Mesenchymal stem cell (in vitro differentiated cells and primary cell): Measurements from ENCODE around the gene MYT1.
"Not testable (repeated sequence)": the region's sequence is repeated elsewhere in the genome, so short reads cannot be mapped to it uniquely, and the experiment has no call there.

ENCODE experiments used
- DNase-seq: peaks from one replicate; pipeline ENCODE4 v3.0.0-alpha.2; 2013
- H2AFZ ChIP-seq: one replicate; pipeline ENCODE4 v1.6.1; 2013; ENCODE audit warnings: low read depth, mild to moderate bottlenecking, control low read depth, inconsistent platforms, low read length, moderate library complexity
- H2AK5ac ChIP-seq: 2 replicates; pipeline ENCODE4 v1.6.1; 2013; ENCODE audit warnings: low read length, moderate library complexity, mild to moderate bottlenecking, inconsistent platforms; ENCODE audit not compliant: severe bottlenecking
- H2BK120ac ChIP-seq: one replicate; pipeline ENCODE4 v1.6.1; 2013; ENCODE audit warnings: low read depth, mild to moderate bottlenecking, inconsistent platforms, low read length, moderate library complexity
- H2BK12ac ChIP-seq, 2 experiments: one replicate each; pipeline ENCODE4 v1.6.1; 2013; ENCODE audit warnings: inconsistent platforms in 2 of 2, low read length in 2 of 2, mild to moderate bottlenecking in 2 of 2, moderate library complexity in 2 of 2, control low read depth in 1 of 2
- H2BK15ac ChIP-seq: one replicate; pipeline ENCODE4 v1.6.1; 2013; ENCODE audit warnings: mild to moderate bottlenecking, low read depth, inconsistent platforms; ENCODE audit not compliant: poor library complexity, severe bottlenecking
- H2BK5ac ChIP-seq: 2 replicates; pipeline ENCODE4 v1.6.1; 2013; ENCODE audit warnings: low read depth, mild to moderate bottlenecking, low read length, control low read depth, inconsistent platforms; ENCODE audit not compliant: poor library complexity, severe bottlenecking
- H3K14ac ChIP-seq, 2 experiments: one replicate each; pipeline ENCODE4 v1.6.1; 2013; ENCODE audit warnings: inconsistent platforms in 2 of 2, low read length in 2 of 2, control low read depth in 1 of 2, mild to moderate bottlenecking in 1 of 2, moderate library complexity in 1 of 2
- H3K18ac ChIP-seq, 2 experiments: one replicate each; pipeline ENCODE4 v1.6.1; 2013; ENCODE audit warnings: inconsistent platforms in 2 of 2, low read length in 2 of 2, control low read depth in 1 of 2, low read depth in 1 of 2, mild to moderate bottlenecking in 1 of 2
- H3K23ac ChIP-seq, 2 experiments: one replicate each; pipeline ENCODE4 v1.6.1; 2013; ENCODE audit warnings: inconsistent platforms in 2 of 2, low read length in 2 of 2, mild to moderate bottlenecking in 2 of 2, moderate library complexity in 2 of 2, control low read depth in 1 of 2
- H3K27ac ChIP-seq: 2 replicates; pipeline ENCODE4 v1.5.1; 2013; ENCODE audit warnings: mild to moderate bottlenecking, moderate library complexity, low read length, control low read depth, inconsistent platforms; ENCODE audit not compliant: poor library complexity, severe bottlenecking
- H3K27me3 ChIP-seq, 2 experiments: 2 replicates each; pipeline versions ENCODE4 v1.6.1 to v1.7.0; 2013; ENCODE audit warnings: low read length in 2 of 2, mild to moderate bottlenecking in 2 of 2, moderate library complexity in 2 of 2, control low read depth in 1 of 2, inconsistent platforms in 1 of 2; ENCODE audit not compliant: control insufficient read depth in 1 of 2, insufficient read depth in 1 of 2
- H3K36me3 ChIP-seq, 2 experiments: 2 replicates each; pipeline versions ENCODE4 v1.6.1 to v1.7.0; 2013; ENCODE audit warnings: low read length in 2 of 2, control low read depth in 1 of 2, inconsistent platforms in 1 of 2, low read depth in 1 of 2, mild to moderate bottlenecking in 1 of 2; ENCODE audit not compliant: insufficient read depth in 2 of 2, control insufficient read depth in 1 of 2
- H3K4ac ChIP-seq, 2 experiments: one replicate each; pipeline ENCODE4 v1.6.1; 2013; ENCODE audit warnings: inconsistent platforms in 2 of 2, low read length in 2 of 2, mild to moderate bottlenecking in 2 of 2, moderate library complexity in 2 of 2, control low read depth in 1 of 2, low read depth in 1 of 2
- H3K4me1 ChIP-seq: 2 replicates; pipeline ENCODE4 v1.6.1; 2013; ENCODE audit warnings: low read depth, low read length, control low read depth; ENCODE audit not compliant: control insufficient read depth, insufficient read depth
- H3K4me2 ChIP-seq: 2 replicates; pipeline ENCODE4 v1.6.1; 2013; ENCODE audit warnings: low read length, mild to moderate bottlenecking, inconsistent platforms; ENCODE audit not compliant: poor library complexity, severe bottlenecking
- H3K4me3 ChIP-seq, 2 experiments: 2 replicates each; pipeline versions ENCODE4 v1.5.1 to v1.7.0; 2013; ENCODE audit warnings: low read length in 2 of 2, mild to moderate bottlenecking in 2 of 2, control low read depth in 1 of 2, low read depth in 1 of 2; ENCODE audit not compliant: insufficient read depth in 1 of 2
- H3K79me1 ChIP-seq: replicated peaks from 2 replicates; pipeline ENCODE4 v1.6.1; 2013; ENCODE audit warnings: mild to moderate bottlenecking, control low read depth, low read length, inconsistent platforms; ENCODE audit not compliant: poor library complexity, severe bottlenecking
- H3K9ac ChIP-seq: 2 replicates; pipeline ENCODE4 v1.7.0; 2013; ENCODE audit warnings: mild to moderate bottlenecking, low read length, moderate library complexity
- H3K9me3 ChIP-seq: 2 replicates; pipeline ENCODE4 v1.7.0; 2013; ENCODE audit warnings: mild to moderate bottlenecking, low read length; ENCODE audit not compliant: control insufficient read depth
- H4K8ac ChIP-seq: one replicate; pipeline ENCODE4 v1.6.1; 2013; ENCODE audit warnings: inconsistent platforms, mild to moderate bottlenecking, low read length, moderate library complexity
- H4K91ac ChIP-seq: one replicate; pipeline ENCODE4 v1.6.1; 2013; ENCODE audit warnings: mild to moderate bottlenecking, low read length, inconsistent platforms
- WGBS: methylation state at CpG from one replicate; pipeline ENCODE4 v1.1.7; 2013; ENCODE audit warnings: mixed read lengths; 5-methylcytosine and 5-hydroxymethylcytosine counted together

The MYT1 gene

GRCh38 chr20:64186071-64186598 lies 21.9 kb downstream of the MYT1 start:
- Histone ChIP-seq H2BK120ac (no peak overlapping the region), H3K4me2 (no peak overlapping the region), H2AK5ac (no peak overlapping the region), H2BK5ac (no peak overlapping the region), H3K23ac (no peak overlapping the region), H3K4me3 (no peak overlapping the region), H3K36me3 (no peaks in the 10 kb centered on the region), H2BK15ac (no peak overlapping the region), H3K4ac (no peak overlapping the region), H2BK12ac (no peak overlapping the region), H4K8ac (no peak overlapping the region), H3K18ac (no peak overlapping the region), H3K79me1 (no peaks in the 10 kb centered on the region), H3K4me1 (peaks cover 14% of the 10 kb centered on the region), H4K91ac (no peak overlapping the region), H3K14ac (no peak overlapping the region), H3K27me3 (peaks cover 8 to 31% of the 10 kb centered on the region in 2 experiments), H3K9ac (no peak overlapping the region), H3K27ac (no peak overlapping the region), H3K9me3 (no peaks in the 10 kb centered on the region), H2AFZ (no peak overlapping the region)
- DNase-seq, result no peak
- WGBS, result 95% methylated on average over 11 of the region's 13 CpGs

GRCh38 chr20:64187213-64187612 lies 23.0 kb downstream of the MYT1 start:
- Histone ChIP-seq H3K4me1 (peaks cover 13% of the 10 kb centered on the region), H3K27me3 (peaks cover 17 to 37% of the 10 kb centered on the region in 2 experiments)
- H3K14ac ChIP-seq, H4K91ac ChIP-seq, H3K27ac ChIP-seq, H3K18ac ChIP-seq, H2AFZ ChIP-seq, H2AK5ac ChIP-seq, DNase-seq, H2BK5ac ChIP-seq, H3K79me1 ChIP-seq, H2BK120ac ChIP-seq, H3K9me3 ChIP-seq, H3K9ac ChIP-seq, H3K23ac ChIP-seq, H3K4me2 ChIP-seq, H2BK15ac ChIP-seq, H3K4ac ChIP-seq, H3K36me3 ChIP-seq, H4K8ac ChIP-seq, H2BK12ac ChIP-seq, H3K4me3 ChIP-seq: not testable (repeated sequence)
- 88% methylated on average over 24 of the region's 24 CpGs for WGBS

GRCh38 chr20:64188091-64188490 lies 23.8 kb downstream of the MYT1 start:
- 91% methylated on average over 4 of the region's 4 CpGs for WGBS

GRCh38 chr20:64188682-64189529 lies 24.7 kb downstream of the MYT1 start:
- H3K14ac ChIP-seq, result no peak overlapping the region
- no peak overlapping the region for H3K4me3 ChIP-seq
- 49% methylated on average over 21 of the region's 21 CpGs for WGBS
- H2AFZ ChIP-seq, result no peak overlapping the region
- no peak overlapping the region for H2BK120ac ChIP-seq
- H3K79me1 ChIP-seq, result no peaks in the 10 kb centered on the region
- H3K4ac ChIP-seq, result no peak overlapping the region
- H3K4me1 ChIP-seq, result peaks cover 14% of the 10 kb centered on the region
- no peak overlapping the region for H2BK15ac ChIP-seq
- H3K4me2 ChIP-seq, result peak overlapping the region; percentile 35
- no peak overlapping the region for H4K91ac ChIP-seq
- no peak overlapping the region for H4K8ac ChIP-seq
- H3K9ac ChIP-seq, result no peak overlapping the region
- no peak overlapping the region for H3K18ac ChIP-seq
- no peak overlapping the region for H2AK5ac ChIP-seq
- H3K27ac ChIP-seq, result no peak overlapping the region
- no peak overlapping the region for H2BK5ac ChIP-seq
- H2BK12ac ChIP-seq, result no peak overlapping the region
- no peaks in the 10 kb centered on the region for H3K9me3 ChIP-seq
- peak; percentile 56 for DNase-seq
- H3K23ac ChIP-seq, result no peak overlapping the region
- no peaks in the 10 kb centered on the region for H3K36me3 ChIP-seq
- H3K27me3 ChIP-seq, result peaks cover 24 to 49% of the 10 kb centered on the region in 2 experiments

More at GRCh38 chr20:64188091-64188490, 23.8 kb downstream of the MYT1 start:
- Histone ChIP-seq H4K91ac (no peak overlapping the region), H3K23ac (no peak overlapping the region), H2AFZ (no peak overlapping the region), H3K27me3 (peaks cover 20 to 43% of the 10 kb centered on the region in 2 experiments), H3K14ac (no peak overlapping the region), H3K4ac (no peak overlapping the region), H3K4me1 (peaks cover 13% of the 10 kb centered on the region), H4K8ac (no peak overlapping the region), H3K79me1 (no peaks in the 10 kb centered on the region), H3K4me3 (no peak overlapping the region), H3K18ac (no peak overlapping the region), H3K36me3 (no peaks in the 10 kb centered on the region), H3K9ac (no peak overlapping the region), H2BK120ac (no peak overlapping the region), H3K4me2 (no peak overlapping the region), H2BK15ac (no peak overlapping the region), H3K27ac (no peak overlapping the region), H2BK12ac (no peak overlapping the region), H2AK5ac (no peak overlapping the region), H3K9me3 (no peaks in the 10 kb centered on the region), H2BK5ac (no peak overlapping the region)
- no peak for DNase-seq
